Hepatocyte (in vitro differentiated cells): ENCODE data around the gene TNFAIP8L3. TPM values are rescaled to one million over a fixed set of nuclear protein-coding genes. Genes with fewer than 3 reads are reported as not detected.

Experiments
- DNase-seq: peaks from one replicate; pipeline ENCODE4 v3.0.0-alpha.2; 2016; ENCODE audit warnings: low spot score
- H2AFZ ChIP-seq: fragments of 200-600 bp; sonication (generic); 2 replicates; pipeline ENCODE4 v1.6.0; 2016; ENCODE audit warnings: antibody characterized with exemption, mild to moderate bottlenecking
- H3K27ac ChIP-seq: fragments of 200-600 bp; sonication (generic); 2 replicates; pipeline ENCODE4 v1.5.1; 2016; ENCODE audit warnings: mild to moderate bottlenecking
- H3K27me3 ChIP-seq: fragments of 200-600 bp; sonication (generic); 2 replicates; pipeline ENCODE4 v1.6.1; 2016
- H3K36me3 ChIP-seq: fragments of 200-600 bp; sonication (generic); replicated peaks from 2 replicates; pipeline ENCODE4 v1.5.1; 2016; ENCODE audit warnings: low read depth; ENCODE audit not compliant: insufficient read depth
- H3K4me1 ChIP-seq: fragments of 200-600 bp; sonication (generic); 2 replicates; pipeline ENCODE4 v1.5.1; 2016; ENCODE audit warnings: mild to moderate bottlenecking, moderate library complexity; ENCODE audit not compliant: insufficient read depth
- H3K4me2 ChIP-seq: fragments of 200-600 bp; sonication (generic); 2 replicates; pipeline ENCODE4 v1.6.0; 2016
- H3K4me3 ChIP-seq: fragments of 200-600 bp; sonication (generic); 2 replicates; pipeline ENCODE4 v1.5.1; 2016; ENCODE audit warnings: mild to moderate bottlenecking
- H3K79me2 ChIP-seq: fragments of 200-600 bp; sonication (generic); 2 replicates; pipeline ENCODE4 v1.6.0; 2017; ENCODE audit warnings: mild to moderate bottlenecking
- H3K9me2 ChIP-seq: fragments of 200-600 bp; sonication (generic); replicated peaks from 2 replicates; pipeline ENCODE4 v1.6.0; 2017; ENCODE audit warnings: mild to moderate bottlenecking; ENCODE audit not compliant: insufficient read depth
- H3K9me3 ChIP-seq: fragments of 200-600 bp; sonication (generic); 2 replicates; pipeline ENCODE4 v1.5.1; 2016; ENCODE audit warnings: low read depth, mild to moderate bottlenecking
- H4K20me1 ChIP-seq: fragments of 200-600 bp; sonication (generic); 2 replicates; pipeline ENCODE4 v1.6.0; 2016; ENCODE audit warnings: mild to moderate bottlenecking; ENCODE audit not compliant: insufficient read depth, poor library complexity, severe bottlenecking
- CTCF ChIP-seq: fragments of 200-600 bp; sonication (generic); IDR thresholded peaks from 2 replicates; pipeline ENCODE4 v1.5.1; 2016; ENCODE audit warnings: antibody characterized with exemption, mild to moderate bottlenecking; ENCODE audit not compliant: poor library complexity
- EZH2 ChIP-seq: fragments of 200-600 bp; sonication (generic); IDR thresholded peaks from 2 replicates; pipeline ENCODE4 v1.6.1; 2016; ENCODE audit warnings: antibody characterized with exemption, mild to moderate bottlenecking, borderline replicate concordance
- EZH2phosphoT487 ChIP-seq: fragments of 200-600 bp; sonication (generic); IDR thresholded peaks from one replicate; pipeline ENCODE4 v1.6.1; 2018; ENCODE audit warnings: antibody characterized with exemption, mild to moderate bottlenecking, low read depth, moderate library complexity; ENCODE audit not compliant: unreplicated experiment, severe bottlenecking
- WGBS: methylation state at CpG from one replicate; pipeline ENCODE4 v1.1.6; 2016; ENCODE audit warnings: low lambda C conversion rate; ENCODE audit errors: missing lambda C conversion rate; 5-methylcytosine and 5-hydroxymethylcytosine counted together
- polyA plus RNA-seq: library from polyadenylated mRNA; unstranded; fragments of >200 nt; fragmentation: Nextera tagmentation; extraction: Ambion mirVana; gene quantifications from 2 replicates; pipeline ENCODE4 v1.2.1, GENCODE V29; 2016
- total RNA-seq: library from RNA; depleted of rRNA; stranded (reverse); fragments of >200 nt; gene quantifications from 2 replicates; pipeline ENCODE4 v1.2.3, GENCODE V29; 2014

The TNFAIP8L3 gene
- total and polyA plus RNA-seq, 2 experiments from 2014 or later, result 2.4 to 3.4 TPM

GRCh38 chr15:51093488-51093838, 1.2 kb downstream of the TNFAIP8L3 start:
- Histone ChIP-seq H3K36me3 (no peaks in the 10 kb centered on the region), H3K9me2 (no peaks in the 10 kb centered on the region), H3K4me3 (no peak overlapping the region), H3K27ac (no peak overlapping the region), H3K4me1 (peaks cover 3% of the 10 kb centered on the region), H2AFZ (no peak overlapping the region), H3K4me2 (peak overlapping the region; percentile 99), H4K20me1 (no peaks in the 10 kb centered on the region), H3K79me2 (no peaks in the 10 kb centered on the region), H3K27me3 (peaks cover 82% of the 10 kb centered on the region), H3K9me3 (no peaks in the 10 kb centered on the region)
- TF ChIP-seq EZH2, result no peak
- no peak for TF ChIP-seq CTCF
- no peak for TF ChIP-seq EZH2phosphoT487
- 29% methylated on average over 21 of the region's 21 CpGs for WGBS
- DNase-seq, result no peak

GRCh38 chr15:51092480-51093040, 2.1 kb downstream of the TNFAIP8L3 start:
- H3K4me2 ChIP-seq, result no peak overlapping the region
- no peaks in the 10 kb centered on the region for H3K9me2 ChIP-seq
- H3K4me3 ChIP-seq, result no peak overlapping the region
- no peaks in the 10 kb centered on the region for H4K20me1 ChIP-seq
- no peaks in the 10 kb centered on the region for H3K9me3 ChIP-seq
- peaks cover 81% of the 10 kb centered on the region for H3K27me3 ChIP-seq
- H3K27ac ChIP-seq, result no peak overlapping the region
- peaks cover 3% of the 10 kb centered on the region for H3K4me1 ChIP-seq
- H3K36me3 ChIP-seq, result no peaks in the 10 kb centered on the region
- no peak for TF ChIP-seq EZH2
- no peak for TF ChIP-seq EZH2phosphoT487
- TF ChIP-seq CTCF, result no peak
- no peak overlapping the region for H2AFZ ChIP-seq
- no peak for DNase-seq
- no peaks in the 10 kb centered on the region for H3K79me2 ChIP-seq
- 54% methylated on average over 12 of the region's 12 CpGs for WGBS

GRCh38 chr15:51090753-51091152, 4.0 kb downstream of the TNFAIP8L3 start:
- H3K36me3 ChIP-seq, result no peaks in the 10 kb centered on the region
- H3K27ac ChIP-seq, result no peak overlapping the region
- no peak for DNase-seq
- no peak overlapping the region for H3K4me3 ChIP-seq
- no peaks in the 10 kb centered on the region for H3K9me2 ChIP-seq
- H3K9me3 ChIP-seq, result no peaks in the 10 kb centered on the region
- WGBS, result 67% methylated on average over 3 of the region's 3 CpGs
- H3K4me2 ChIP-seq, result no peak overlapping the region
- no peak overlapping the region for H2AFZ ChIP-seq
- TF ChIP-seq EZH2phosphoT487 (no peak), CTCF (no peak), EZH2 (no peak)
- H3K4me1 ChIP-seq, result peaks cover 3% of the 10 kb centered on the region
- no peaks in the 10 kb centered on the region for H4K20me1 ChIP-seq
- no peaks in the 10 kb centered on the region for H3K79me2 ChIP-seq
- peaks cover 68% of the 10 kb centered on the region for H3K27me3 ChIP-seq
